CD14-positive monocyte (primary cell): ENCODE results near the gene PRM1. TPM values are rescaled to one million over a fixed set of nuclear protein-coding genes. Genes with fewer than 3 reads are reported as not detected.
"Not testable (repeated sequence)": the region's sequence is repeated elsewhere in the genome, so short reads cannot be mapped to it uniquely, and the experiment has no call there.

ENCODE experiments used
- DNase-seq, 3 donors: peaks; one replicate each; pipeline ENCODE4 v3.0.0-alpha.2; 2011 to 2022
- H2AFZ ChIP-seq: 2 replicates; pipeline ENCODE4 v1.6.0; 2012; ENCODE audit warnings: mild to moderate bottlenecking, low read depth, low read length, inconsistent platforms; ENCODE audit not compliant: insufficient read depth, poor library complexity, severe bottlenecking
- H3K27ac ChIP-seq, 2 donors: 1 replicate in 1 of 2; 2 replicates in 1 of 2; pipeline ENCODE4 v1.5.1; 2012 to 2013; ENCODE audit warnings: low read length in 2 of 2, control low read depth in 1 of 2, inconsistent platforms in 1 of 2, low read depth in 1 of 2, mild to moderate bottlenecking in 1 of 2
- H3K27me3 ChIP-seq, 2 donors: one replicate each; pipeline versions ENCODE4 v1.6.0 to v1.6.1; 2011 to 2013; ENCODE audit warnings: low read length in 2 of 2; ENCODE audit not compliant: control insufficient read depth in 2 of 2, insufficient read depth in 2 of 2
- H3K36me3 ChIP-seq, 2 donors: replicated peaks in 1 of 2; 1 replicate in 1 of 2; 2 replicates in 1 of 2; pipeline versions ENCODE4 v1.5.1 to v1.6.1; 2012 to 2013; ENCODE audit warnings: low read length in 2 of 2, control low read depth in 1 of 2, inconsistent platforms in 1 of 2, mild to moderate bottlenecking in 1 of 2; ENCODE audit not compliant: insufficient read depth in 2 of 2, control insufficient read depth in 1 of 2
- H3K4me1 ChIP-seq, 2 donors: 1 replicate in 1 of 2; 2 replicates in 1 of 2; pipeline versions ENCODE4 v1.5.1 to v1.6.1; 2012 to 2013; ENCODE audit warnings: low read length in 2 of 2, control low read depth in 1 of 2, inconsistent platforms in 1 of 2, mild to moderate bottlenecking in 1 of 2, moderate library complexity in 1 of 2; ENCODE audit not compliant: insufficient read depth in 2 of 2, control insufficient read depth in 1 of 2
- H3K4me2 ChIP-seq: replicated peaks from 2 replicates; pipeline ENCODE3; 2012; ENCODE audit warnings: low read length, moderate library complexity, mild to moderate bottlenecking; ENCODE audit not compliant: poor library complexity, severe bottlenecking; ENCODE audit errors: extremely low read depth
- H3K4me3 ChIP-seq, 3 experiments: fragments of 200-600 bp in 1 of 3; sonication (generic) in 1 of 3; replicated peaks in 1 of 3; 1 replicate in 2 of 3; 2 replicates in 1 of 3; pipeline ENCODE4 v1.5.1; 2011 to 2013; ENCODE audit warnings: low read length in 3 of 3, mild to moderate bottlenecking in 3 of 3, control low read depth in 2 of 3, low read depth in 2 of 3, inconsistent platforms in 1 of 3, moderate library complexity in 1 of 3
- H3K79me2 ChIP-seq: 2 replicates; pipeline ENCODE4 v1.6.0; 2012; ENCODE audit warnings: mild to moderate bottlenecking, control low read depth, inconsistent platforms, low read length, moderate library complexity; ENCODE audit not compliant: insufficient read depth
- H3K9ac ChIP-seq: 2 replicates; pipeline ENCODE4 v1.6.0; 2017; ENCODE audit warnings: low read length, mild to moderate bottlenecking; ENCODE audit not compliant: insufficient read depth, poor library complexity, severe bottlenecking
- H3K9me3 ChIP-seq, 2 donors: replicated peaks in 1 of 2; 1 replicate in 1 of 2; 2 replicates in 1 of 2; pipeline versions ENCODE4 v1.5.1 to v1.6.1; 2012 to 2013; ENCODE audit warnings: low read length in 2 of 2, control low read depth in 1 of 2; ENCODE audit not compliant: control insufficient read depth in 1 of 2, insufficient read depth in 1 of 2
- H4K20me1 ChIP-seq: 2 replicates; pipeline ENCODE4 v1.6.0; 2012; ENCODE audit warnings: mild to moderate bottlenecking, low read length, control low read depth, moderate library complexity; ENCODE audit not compliant: insufficient read depth
- H3K27ac Mint-ChIP-seq, 7 donors: one replicate each; pipeline ENCODE4 v1.8.0; 2020; ENCODE audit warnings: mild to moderate bottlenecking in 7 of 7, mixed read lengths in 7 of 7, moderate library complexity in 6 of 7, inconsistent platforms in 2 of 7
- H3K27me3 Mint-ChIP-seq, 3 donors: one replicate each; pipeline ENCODE4 v1.8.0; 2021 to 2022; ENCODE audit warnings: low read depth in 3 of 3, mild to moderate bottlenecking in 3 of 3, mixed read lengths in 3 of 3, moderate library complexity in 3 of 3, inconsistent platforms in 1 of 3
- H3K36me3 Mint-ChIP-seq, 2 donors: one replicate each; pipeline ENCODE4 v1.8.0; 2020; ENCODE audit warnings: mixed read lengths in 2 of 2, inconsistent platforms in 1 of 2, mild to moderate bottlenecking in 1 of 2
- H3K4me1 Mint-ChIP-seq: one replicate; pipeline ENCODE4 v1.8.0; 2020; ENCODE audit warnings: mild to moderate bottlenecking, mixed read lengths
- H3K4me3 Mint-ChIP-seq, 2 donors: one replicate each; pipeline ENCODE4 v1.8.0; 2020; ENCODE audit warnings: mild to moderate bottlenecking in 2 of 2, mixed read lengths in 2 of 2, moderate library complexity in 1 of 2
- H3K9me3 Mint-ChIP-seq, 7 donors: one replicate each; pipeline ENCODE4 v1.8.0; 2020 to 2022; ENCODE audit warnings: mixed read lengths in 7 of 7, mild to moderate bottlenecking in 6 of 7, moderate library complexity in 6 of 7, inconsistent platforms in 2 of 7
- WGBS: methylation state at CpG from one replicate; pipeline ENCODE4 v1.1.5; 2013; ENCODE audit warnings: missing lambda C conversion rate; ENCODE audit not compliant: insufficient coverage; 5-methylcytosine and 5-hydroxymethylcytosine counted together
- intact Hi-C, 2 donors: fragments of 100-400 bp; cut with micrococcal nuclease; formaldehyde crosslinking; loops; one replicate each; pipeline versions ENCODE4 v1.15.0 to v1.15.1; 2023
- polyA plus RNA-seq, 3 donors: library from polyadenylated mRNA; depleted of rRNA in 1 of 3; unstranded in 2 of 3; stranded (reverse) in 1 of 3; fragments of 300-500 nt in 2 of 3; fragments of >200 nt in 1 of 3; fragmentation: Illumina TruSeq in 2 of 3; gene quantifications; 1 replicate in 2 of 3; 2 replicates in 1 of 3; pipeline ENCODE4 v1.2.3, GENCODE V29; 2012 to 2021
- TF ChIP-seq, protein P1 (sequence below): fragments of 200-600 bp; IDR thresholded peaks from one replicate; pipeline ENCODE4 v1.8.0; 2022; ENCODE audit warnings: antibody characterized with exemption, mild to moderate bottlenecking

Gene PRM1
- polyA plus RNA-seq, 3 donors: not detected

DNA sequence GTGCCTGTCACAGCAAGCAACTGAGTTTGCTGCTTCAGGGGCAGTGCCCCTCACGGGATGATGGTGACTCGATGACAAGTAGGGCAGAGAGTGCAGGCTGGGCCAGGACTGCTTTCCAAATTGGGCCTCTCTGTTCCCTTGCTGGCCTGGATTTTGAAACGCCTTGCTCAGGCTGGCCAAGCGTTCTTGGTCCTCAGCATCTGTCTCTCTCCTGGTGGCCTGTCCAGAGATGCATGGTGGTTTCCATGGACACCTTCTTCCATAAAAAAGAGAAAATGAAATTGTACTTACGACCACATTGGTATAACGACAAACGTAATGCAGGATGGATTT lies 19.4 kb upstream of the PRM1 start:
- Histone ChIP-seq H3K27me3 (peaks cover 0 to 6% of the 10 kb centered on the region in 2 donors), H2AFZ (no peak overlapping the region), H3K4me2 (no peak overlapping the region), H3K36me3 (no peaks in the 10 kb centered on the region), H3K9me3 (no peaks in the 10 kb centered on the region), H3K4me1 (peaks cover 21 to 25% of the 10 kb centered on the region in 2 donors), H3K27ac (no peak overlapping the region), H3K79me2 (no peaks in the 10 kb centered on the region), H3K4me3 (no peak overlapping the region), H4K20me1 (no peaks in the 10 kb centered on the region), H3K9ac (no peak overlapping the region)
- intact Hi-C loops: no loop called here
- Mint-ChIP-seq H3K27me3 (peaks cover 11 to 34% (median 29%) of the 10 kb centered on the region in 3 donors), H3K36me3 (no peaks in the 10 kb centered on the region), H3K27ac (no peak overlapping the region), H3K4me1 (peaks cover 29% of the 10 kb centered on the region), H3K4me3 (no peak overlapping the region), H3K9me3 (peaks cover 0 to 2% (median 0%) of the 10 kb centered on the region in 7 donors)
- TF ChIP-seq, protein P1, sequence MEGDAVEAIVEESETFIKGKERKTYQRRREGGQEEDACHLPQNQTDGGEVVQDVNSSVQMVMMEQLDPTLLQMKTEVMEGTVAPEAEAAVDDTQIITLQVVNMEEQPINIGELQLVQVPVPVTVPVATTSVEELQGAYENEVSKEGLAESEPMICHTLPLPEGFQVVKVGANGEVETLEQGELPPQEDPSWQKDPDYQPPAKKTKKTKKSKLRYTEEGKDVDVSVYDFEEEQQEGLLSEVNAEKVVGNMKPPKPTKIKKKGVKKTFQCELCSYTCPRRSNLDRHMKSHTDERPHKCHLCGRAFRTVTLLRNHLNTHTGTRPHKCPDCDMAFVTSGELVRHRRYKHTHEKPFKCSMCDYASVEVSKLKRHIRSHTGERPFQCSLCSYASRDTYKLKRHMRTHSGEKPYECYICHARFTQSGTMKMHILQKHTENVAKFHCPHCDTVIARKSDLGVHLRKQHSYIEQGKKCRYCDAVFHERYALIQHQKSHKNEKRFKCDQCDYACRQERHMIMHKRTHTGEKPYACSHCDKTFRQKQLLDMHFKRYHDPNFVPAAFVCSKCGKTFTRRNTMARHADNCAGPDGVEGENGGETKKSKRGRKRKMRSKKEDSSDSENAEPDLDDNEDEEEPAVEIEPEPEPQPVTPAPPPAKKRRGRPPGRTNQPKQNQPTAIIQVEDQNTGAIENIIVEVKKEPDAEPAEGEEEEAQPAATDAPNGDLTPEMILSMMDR: no peak
- DNase-seq: no peak
- 95% methylated on average over 5 of the region's 7 CpGs for WGBS

DNA sequence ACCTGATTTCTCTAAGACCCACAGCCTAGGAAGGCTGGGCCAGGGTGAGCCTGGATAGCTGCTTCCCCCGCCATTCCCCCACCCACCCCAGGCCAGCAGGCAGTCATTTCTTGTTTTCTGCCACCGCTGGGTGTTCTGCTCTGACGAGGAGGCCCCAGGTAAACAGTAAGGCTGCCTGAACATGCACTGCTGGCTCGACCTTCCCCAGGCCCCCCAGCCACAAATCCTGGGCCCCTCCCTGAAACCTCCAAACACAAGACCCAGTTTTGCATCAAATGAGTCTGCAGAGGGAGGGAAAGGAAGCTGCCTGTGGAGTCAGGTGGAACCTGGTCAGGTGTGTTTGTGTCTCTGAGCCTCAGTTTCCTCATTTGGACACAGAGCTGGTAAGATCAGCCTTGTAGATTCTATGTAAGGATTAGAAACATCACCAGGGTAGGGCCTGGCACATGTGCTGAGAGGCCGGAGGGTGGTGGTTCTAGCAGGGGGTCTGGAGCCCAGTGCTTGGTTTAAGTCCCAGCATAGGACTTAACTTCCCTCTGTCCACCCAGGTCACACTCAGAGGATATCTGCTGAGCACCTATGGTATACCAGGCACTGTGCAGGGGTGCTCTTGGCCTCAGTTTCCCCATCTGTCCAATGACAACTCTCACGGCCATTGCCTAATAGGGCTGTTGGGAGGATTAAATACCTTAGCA lies 18.9 kb upstream of the PRM1 start:
- H3K27ac Mint-ChIP-seq: no peak overlapping the region
- intact Hi-C loops: loop anchor here in 1 of 2 donors (5.0 kb wide), 1 partner anchor 32 kb away; no protein-coding TSS in a partner anchor
- Histone ChIP-seq H3K4me2 (no peak overlapping the region), H3K27ac (no peak overlapping the region), H3K79me2 (no peaks in the 10 kb centered on the region), H3K4me1 (peaks cover 16 to 19% of the 10 kb centered on the region in 2 donors), H3K9me3 (no peaks in the 10 kb centered on the region), H3K27me3 (peaks cover 0 to 6% of the 10 kb centered on the region in 2 donors), H3K9ac (no peak overlapping the region), H2AFZ (no peak overlapping the region), H3K4me3 (no peak overlapping the region), H3K36me3 (no peaks in the 10 kb centered on the region), H4K20me1 (no peaks in the 10 kb centered on the region)
- peaks cover 11 to 38% (median 32%) of the 10 kb centered on the region in 3 donors for H3K27me3 Mint-ChIP-seq
- TF ChIP-seq, protein P1: no peak
- 86% methylated on average over 2 of the region's 6 CpGs for WGBS
- H3K4me3 Mint-ChIP-seq: no peak overlapping the region
- H3K4me1 Mint-ChIP-seq: peaks cover 25% of the 10 kb centered on the region
- peaks cover 0 to 2% (median 0%) of the 10 kb centered on the region in 7 donors for H3K9me3 Mint-ChIP-seq
- no peak for DNase-seq
- H3K36me3 Mint-ChIP-seq: no peaks in the 10 kb centered on the region

DNA sequence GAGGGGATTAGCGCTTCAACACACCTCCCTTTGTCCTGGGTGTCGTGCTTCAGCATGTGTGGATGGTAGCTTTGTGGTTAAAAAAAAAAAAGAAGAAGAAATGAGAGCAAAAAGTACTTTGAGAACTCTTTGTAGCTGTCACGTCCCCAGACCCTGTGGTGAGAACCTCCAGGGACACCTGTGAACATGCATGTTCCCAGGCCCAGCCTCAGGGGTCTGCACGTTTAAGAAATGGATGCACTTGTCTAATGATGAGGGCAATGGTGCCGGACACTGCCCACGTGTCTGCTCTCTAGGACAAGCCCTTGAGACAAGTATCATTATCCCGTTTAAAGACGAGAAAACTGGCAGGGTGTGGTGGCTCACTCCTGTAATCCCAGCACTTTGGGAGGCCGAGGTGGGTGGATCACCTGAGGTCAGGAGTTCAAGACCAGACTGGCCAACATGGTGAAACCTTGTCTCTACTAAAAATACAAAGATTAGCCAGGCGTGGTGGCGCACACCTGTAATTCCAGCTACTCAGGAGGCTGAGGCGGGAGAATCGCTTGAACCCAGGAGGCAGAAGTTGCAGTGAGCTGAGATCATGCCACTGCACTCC lies 17.9 kb upstream of the PRM1 start:
- intact Hi-C loops: loop anchor here in 1 of 2 donors (5.0 kb wide), 1 partner anchor 33 kb away; no protein-coding TSS in a partner anchor
- H3K4me2 ChIP-seq, DNase-seq, H3K36me3 ChIP-seq, H2AFZ ChIP-seq, H4K20me1 ChIP-seq, H3K27ac Mint-ChIP-seq, H3K27me3 ChIP-seq, H3K36me3 Mint-ChIP-seq, H3K9me3 ChIP-seq, H3K9me3 Mint-ChIP-seq, H3K4me3 ChIP-seq, H3K79me2 ChIP-seq, H3K27ac ChIP-seq, H3K9ac ChIP-seq: not testable (repeated sequence)
- Mint-ChIP-seq H3K27me3 (peaks cover 13 to 39% (median 33%) of the 10 kb centered on the region in 3 donors), H3K4me3 (peak overlapping the region in 1 of 2 donors; percentile 64), H3K4me1 (peaks cover 22% of the 10 kb centered on the region)
- 65% methylated on average over 6 of the region's 13 CpGs for WGBS
- peaks cover 12 to 15% of the 10 kb centered on the region in 2 donors for H3K4me1 ChIP-seq
